ENCODE data around the gene DOK6. TPM values are rescaled to one million over a fixed set of nuclear protein-coding genes. Genes with fewer than 3 reads are reported as not detected.

Gene DOK6
- total and polyA plus RNA-seq, 2 donors (not counting 3 experiments of a cell fraction or from before 2014, with no cell fraction given): under 0.01 TPM; not detected in 1

DNA sequence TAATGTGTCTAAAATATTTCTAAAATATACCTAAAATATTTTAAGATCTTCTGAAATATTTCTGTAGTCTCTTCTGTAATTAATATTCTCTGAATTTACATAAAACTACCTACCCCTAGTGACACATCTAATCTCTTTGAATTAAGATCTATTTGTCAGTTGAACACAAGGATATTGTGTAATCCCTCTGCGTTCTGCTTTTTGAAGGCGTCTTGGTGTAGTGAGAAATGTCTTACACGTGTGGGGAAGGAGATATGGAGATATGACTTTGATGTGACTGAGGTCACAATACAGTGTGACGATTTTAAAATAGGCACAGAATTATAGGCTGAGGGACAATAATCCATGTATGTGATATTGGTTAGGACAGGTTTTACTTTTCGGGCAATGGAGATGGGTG is 79.8 kb downstream of the DOK6 start:
- dilution Hi-C loops (cut with MboI; ENCODE audit: extremely low pct_ligation_motif_present, low sequenced_read_pairs): no loop called here
- FAIRE-seq (no peak), DNase-seq (ENCODE audit: low read depth, low spot score) (no peak)
- no peaks in the 10 kb centered on the region for H3K27me3 ChIP-seq (ENCODE audit: control insufficient read depth in 2 of 2, insufficient read depth in 2 of 2, low read length in 2 of 2)
- POLR2A ChIA-PET: no interaction called here
- no peaks in the 10 kb centered on the region for H3K9me3 ChIP-seq (replicated peaks; ENCODE audit: control insufficient read depth, insufficient read depth, low read length)
- H3K36me3 ChIP-seq (ENCODE audit: control insufficient read depth in 2 of 2, extremely low read depth in 1 of 2, insufficient read depth in 2 of 2, low read length in 2 of 2): no peaks in the 10 kb centered on the region
- no peaks in the 10 kb centered on the region for H3K9me1 ChIP-seq (replicated peaks; ENCODE audit: control insufficient read depth, extremely low read depth, insufficient read depth, low read length)
- no TSS peak for BruUV-seq (replicated peaks)
- H3K4me1 ChIP-seq (ENCODE audit: control insufficient read depth, extremely low read depth, insufficient read depth, low read length): no peaks in the 10 kb centered on the region
- no peaks in the 10 kb centered on the region for H4K20me1 ChIP-seq (replicated peaks; ENCODE audit: control insufficient read depth, extremely low read depth, insufficient read depth, low read length)
- H2AFZ ChIP-seq (ENCODE audit: low read depth, low read length): no peak overlapping the region
- TF ChIP-seq, protein P1, sequence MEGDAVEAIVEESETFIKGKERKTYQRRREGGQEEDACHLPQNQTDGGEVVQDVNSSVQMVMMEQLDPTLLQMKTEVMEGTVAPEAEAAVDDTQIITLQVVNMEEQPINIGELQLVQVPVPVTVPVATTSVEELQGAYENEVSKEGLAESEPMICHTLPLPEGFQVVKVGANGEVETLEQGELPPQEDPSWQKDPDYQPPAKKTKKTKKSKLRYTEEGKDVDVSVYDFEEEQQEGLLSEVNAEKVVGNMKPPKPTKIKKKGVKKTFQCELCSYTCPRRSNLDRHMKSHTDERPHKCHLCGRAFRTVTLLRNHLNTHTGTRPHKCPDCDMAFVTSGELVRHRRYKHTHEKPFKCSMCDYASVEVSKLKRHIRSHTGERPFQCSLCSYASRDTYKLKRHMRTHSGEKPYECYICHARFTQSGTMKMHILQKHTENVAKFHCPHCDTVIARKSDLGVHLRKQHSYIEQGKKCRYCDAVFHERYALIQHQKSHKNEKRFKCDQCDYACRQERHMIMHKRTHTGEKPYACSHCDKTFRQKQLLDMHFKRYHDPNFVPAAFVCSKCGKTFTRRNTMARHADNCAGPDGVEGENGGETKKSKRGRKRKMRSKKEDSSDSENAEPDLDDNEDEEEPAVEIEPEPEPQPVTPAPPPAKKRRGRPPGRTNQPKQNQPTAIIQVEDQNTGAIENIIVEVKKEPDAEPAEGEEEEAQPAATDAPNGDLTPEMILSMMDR (IDR thresholded peaks at IDR 0.05; ENCODE audit: extremely low read depth in 1 of 2, insufficient read depth in 1 of 2, low read depth in 1 of 2, low read length in 2 of 2): no peak
- TF ChIP-seq POLR2AphosphoS5 (IDR thresholded peaks at IDR 0.05; ENCODE audit: insufficient read depth, low read depth, low read length) (no peak), EZH2 (IDR thresholded peaks at IDR 0.05; ENCODE audit: borderline replicate concordance, low read depth, low read length, severe bottlenecking) (no peak), JUN (IDR thresholded peaks at IDR 0.05; ENCODE audit: borderline replicate concordance, insufficient read depth, insufficient read length, low read depth) (no peak), FOS (IDR thresholded peaks at IDR 0.05; ENCODE audit: borderline replicate concordance, insufficient read depth, low read length) (no peak), MYC (IDR thresholded peaks at IDR 0.05; ENCODE audit: low read depth, low read length) (no peak), GATA2 (IDR thresholded peaks at IDR 0.05; ENCODE audit: insufficient read depth, insufficient read length, low read depth, low read length) (no peak), POLR2A (IDR thresholded peaks at IDR 0.05; ENCODE audit: low read depth, low read length) (no peak)
- TF ChIP-seq, protein P2, sequence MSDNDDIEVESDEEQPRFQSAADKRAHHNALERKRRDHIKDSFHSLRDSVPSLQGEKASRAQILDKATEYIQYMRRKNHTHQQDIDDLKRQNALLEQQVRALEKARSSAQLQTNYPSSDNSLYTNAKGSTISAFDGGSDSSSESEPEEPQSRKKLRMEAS (IDR thresholded peaks at IDR 0.05; ENCODE audit: insufficient read depth, insufficient read length): no peak
- intact Hi-C loops (cut with micrococcal nuclease): no loop called here
- H3K9ac ChIP-seq (replicated peaks; ENCODE audit: extremely low read depth, insufficient read depth, low read length): no peak overlapping the region
- no peak overlapping the region for H3K4me3 ChIP-seq (replicated peaks in 1 of 3; ENCODE audit: insufficient read depth in 1 of 3, low read depth in 1 of 3, low read length in 3 of 3)
- no peak overlapping the region for H3K27ac ChIP-seq (ENCODE audit: insufficient read depth, low read depth, low read length)
- no peak overlapping the region for H3K4me2 ChIP-seq (ENCODE audit: insufficient read depth, low read length)
- no peaks in the 10 kb centered on the region for H3K79me2 ChIP-seq (ENCODE audit: control insufficient read depth, insufficient read depth, low read length)
- CTCF ChIA-PET: no interaction called here

Measured in endothelial cell of umbilical vein (primary cell).